CD4-positive, alpha-beta T cell treated with Interleukin-6 at 100 ng/mL for 8 hours (primary cell): ENCODE measurements around the gene HS6ST1.
A peak's percentile ranks its signal among the peaks of the same experiment; 100 is the strongest.

Source experiments
- DNase-seq: peaks from one replicate; pipeline ENCODE4 v3.0.0-alpha.2; 2020; ENCODE audit warnings: mixed read lengths, low spot score

Gene HS6ST1

GRCh38 chr2:128318776-128319464 is at the start of gene HS6ST1:
Gene HS6ST1, minus strand, starts transcription at chr2:128318868. Its CDS starts 305 bp downstream, at chr2:128318563.
- DNase-seq: peak; percentile 84

- no peak for DNase-seq
Measured at GRCh38 chr2:128367601-128368359, 49.1 kb upstream of the HS6ST1 start.

GRCh38 chr2:128366713-128367511 is 48.2 kb upstream of the HS6ST1 start:
- DNase-seq: no peak

GRCh38 chr2:128365217-128365905 is 46.7 kb upstream of the HS6ST1 start:
- DNase-seq: no peak

- DNase-seq: no peak
Measured at GRCh38 chr2:128364441-128364911, 45.8 kb upstream of the HS6ST1 start.

GRCh38 chr2:128363934-128364361 is 45.3 kb upstream of the HS6ST1 start:
- no peak for DNase-seq

GRCh38 chr2:128362889-128363228 is 44.2 kb upstream of the HS6ST1 start:
- DNase-seq: no peak

GRCh38 chr2:128362176-128362888 is 43.7 kb upstream of the HS6ST1 start:
- no peak for DNase-seq

- no peak for DNase-seq
Measured at GRCh38 chr2:128361376-128362131, 42.9 kb upstream of the HS6ST1 start.

- DNase-seq: no peak
Measured at GRCh38 chr2:128360711-128361110, 42.0 kb upstream of the HS6ST1 start.

GRCh38 chr2:128359841-128360240 is 41.2 kb upstream of the HS6ST1 start:
- DNase-seq: no peak

- no peak for DNase-seq
Measured at GRCh38 chr2:128358941-128359731, 40.5 kb upstream of the HS6ST1 start.

GRCh38 chr2:128357506-128358370 is 39.1 kb upstream of the HS6ST1 start:
- DNase-seq: no peak

GRCh38 chr2:128356127-128356526 is 37.5 kb upstream of the HS6ST1 start:
- no peak for DNase-seq

GRCh38 chr2:128354726-128355470 is 36.2 kb upstream of the HS6ST1 start:
- no peak for DNase-seq

- DNase-seq: no peak
Measured at GRCh38 chr2:128354161-128354560, 35.5 kb upstream of the HS6ST1 start.

GRCh38 chr2:128350736-128351135 is 32.1 kb upstream of the HS6ST1 start:
- DNase-seq: no peak

- no peak for DNase-seq
Measured at GRCh38 chr2:128348701-128349100, 30.0 kb upstream of the HS6ST1 start.
